GM10266 (cell line): ENCODE data around the gene ELOF1.
A peak's percentile ranks its signal among the peaks of the same experiment; 100 is the strongest.

Source experiments
- DNase-seq: peaks from one replicate; pipeline ENCODE4 v3.0.0; 2012; ENCODE audit errors: extremely low spot score
- TF ChIP-seq, protein P1 (sequence below): IDR thresholded peaks from 2 replicates; pipeline ENCODE4 v1.5.1; 2012; ENCODE audit warnings: mild to moderate bottlenecking, low read depth; ENCODE audit not compliant: control insufficient read depth, insufficient read depth; ENCODE audit errors: missing control alignments

The ELOF1 gene

GRCh38 chr19:11594084-11594483 is 35.1 kb upstream of the ELOF1 start:
- TF ChIP-seq, protein P1, sequence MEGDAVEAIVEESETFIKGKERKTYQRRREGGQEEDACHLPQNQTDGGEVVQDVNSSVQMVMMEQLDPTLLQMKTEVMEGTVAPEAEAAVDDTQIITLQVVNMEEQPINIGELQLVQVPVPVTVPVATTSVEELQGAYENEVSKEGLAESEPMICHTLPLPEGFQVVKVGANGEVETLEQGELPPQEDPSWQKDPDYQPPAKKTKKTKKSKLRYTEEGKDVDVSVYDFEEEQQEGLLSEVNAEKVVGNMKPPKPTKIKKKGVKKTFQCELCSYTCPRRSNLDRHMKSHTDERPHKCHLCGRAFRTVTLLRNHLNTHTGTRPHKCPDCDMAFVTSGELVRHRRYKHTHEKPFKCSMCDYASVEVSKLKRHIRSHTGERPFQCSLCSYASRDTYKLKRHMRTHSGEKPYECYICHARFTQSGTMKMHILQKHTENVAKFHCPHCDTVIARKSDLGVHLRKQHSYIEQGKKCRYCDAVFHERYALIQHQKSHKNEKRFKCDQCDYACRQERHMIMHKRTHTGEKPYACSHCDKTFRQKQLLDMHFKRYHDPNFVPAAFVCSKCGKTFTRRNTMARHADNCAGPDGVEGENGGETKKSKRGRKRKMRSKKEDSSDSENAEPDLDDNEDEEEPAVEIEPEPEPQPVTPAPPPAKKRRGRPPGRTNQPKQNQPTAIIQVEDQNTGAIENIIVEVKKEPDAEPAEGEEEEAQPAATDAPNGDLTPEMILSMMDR: no peak
- no peak for DNase-seq

DNA sequence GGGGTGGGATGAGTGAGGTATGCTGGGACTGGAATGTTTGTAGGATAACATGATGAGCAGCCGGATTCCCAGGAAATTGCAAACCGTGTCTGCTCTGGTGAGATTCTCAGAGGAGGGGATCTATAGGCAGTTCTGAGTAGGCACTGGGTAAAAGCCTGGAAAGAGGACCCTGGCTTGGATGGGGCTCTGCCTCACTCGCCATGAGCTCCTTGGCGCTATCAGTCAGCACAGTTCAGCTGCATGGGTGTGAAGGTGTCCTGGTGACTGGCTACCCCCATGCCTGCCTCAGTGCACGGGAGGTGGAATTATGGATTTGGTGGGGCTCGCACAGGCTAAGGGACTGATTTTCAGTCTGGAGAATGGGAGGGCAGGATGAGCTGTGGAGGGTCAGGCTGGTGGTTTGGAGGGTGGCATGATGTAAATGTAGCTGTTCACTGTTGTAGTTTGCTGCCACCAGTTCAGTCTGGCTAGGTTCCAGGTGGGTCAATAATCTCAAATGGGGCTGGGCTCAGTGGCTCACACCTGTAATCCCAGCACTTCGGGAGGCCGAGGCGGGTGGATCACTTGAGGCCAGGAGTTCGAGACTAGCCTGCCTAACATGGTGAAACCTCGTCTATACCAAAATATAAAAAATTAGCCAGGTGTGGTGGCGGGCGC is 29.1 kb upstream of the ELOF1 start:
- DNase-seq: no peak
- TF ChIP-seq, protein P1: no peak

DNA sequence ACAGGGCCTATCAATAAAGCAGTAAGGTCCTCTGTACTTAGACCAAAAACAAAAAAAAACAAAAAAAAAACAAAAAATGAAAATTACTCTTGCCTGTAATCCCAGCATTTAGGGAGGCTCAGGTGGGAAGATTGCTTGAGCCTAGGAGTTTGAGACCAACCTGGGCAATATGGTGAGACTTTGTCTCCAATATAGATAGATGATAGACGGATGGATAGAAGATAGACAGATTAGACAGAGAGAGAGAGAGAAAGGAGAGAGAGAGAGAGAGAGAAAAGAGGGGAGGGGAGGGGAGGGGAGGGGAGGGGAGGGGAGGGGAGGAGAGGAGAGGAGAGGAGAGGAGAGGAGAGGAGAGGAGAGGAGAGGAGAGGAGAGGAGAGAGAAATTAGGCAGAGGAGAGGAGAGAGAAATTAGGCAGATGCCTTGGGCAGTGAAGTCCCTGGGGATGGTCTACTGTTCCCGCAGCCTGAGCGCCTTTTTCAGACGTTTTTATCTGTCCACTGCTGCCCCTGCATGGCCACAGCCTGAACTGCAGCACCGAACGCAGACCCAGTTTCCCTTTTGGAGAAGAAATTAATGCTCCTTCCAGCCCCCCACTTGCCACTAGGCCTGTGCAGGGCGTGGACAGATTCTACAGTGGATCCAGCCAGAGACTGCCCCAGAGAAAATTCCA is 28.4 kb upstream of the ELOF1 start:
- DNase-seq: peak; percentile 79

GRCh38 chr19:11586331-11586730 is 27.3 kb upstream of the ELOF1 start:
- TF ChIP-seq, protein P1: no peak
- DNase-seq: no peak

More for the DNA sequence above, 28.4 kb upstream of the ELOF1 start:
- TF ChIP-seq, protein P1: peak; percentile 99

- TF ChIP-seq, protein P1: no peak
- peak; percentile 82 for DNase-seq
Observed at GRCh38 chr19:11581740-11582139, 22.7 kb upstream of the ELOF1 start.

GRCh38 chr19:11580116-11580515 is 21.1 kb upstream of the ELOF1 start:
- DNase-seq: no peak

More at GRCh38 chr19:11580116-11580515, 21.1 kb upstream of the ELOF1 start:
- TF ChIP-seq, protein P1: no peak
